ENCODE data around the gene NRXN3.

NRXN3 gene

DNA sequence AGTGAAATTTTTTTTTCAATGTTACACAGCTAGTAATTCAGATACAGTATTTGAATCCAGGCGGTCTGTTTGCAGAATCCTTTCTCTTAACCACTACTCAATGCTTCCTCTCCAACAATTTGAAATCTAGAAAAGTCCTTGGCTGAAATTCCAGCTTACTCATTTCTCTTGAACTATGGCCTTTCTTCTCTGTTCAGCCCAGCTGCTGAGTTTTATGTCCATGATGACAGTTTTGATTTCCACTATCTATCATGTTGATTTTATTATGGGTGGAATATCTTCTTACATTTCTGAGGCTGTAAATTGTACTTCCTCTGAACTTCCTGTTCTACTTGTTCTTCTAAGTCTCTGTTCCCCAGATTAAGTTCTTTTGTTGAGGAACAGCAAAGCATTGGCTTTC is 1725.8 kb downstream of the NRXN3 start:
- DNase-seq (ENCODE audit: low spot score): no peak

DNA sequence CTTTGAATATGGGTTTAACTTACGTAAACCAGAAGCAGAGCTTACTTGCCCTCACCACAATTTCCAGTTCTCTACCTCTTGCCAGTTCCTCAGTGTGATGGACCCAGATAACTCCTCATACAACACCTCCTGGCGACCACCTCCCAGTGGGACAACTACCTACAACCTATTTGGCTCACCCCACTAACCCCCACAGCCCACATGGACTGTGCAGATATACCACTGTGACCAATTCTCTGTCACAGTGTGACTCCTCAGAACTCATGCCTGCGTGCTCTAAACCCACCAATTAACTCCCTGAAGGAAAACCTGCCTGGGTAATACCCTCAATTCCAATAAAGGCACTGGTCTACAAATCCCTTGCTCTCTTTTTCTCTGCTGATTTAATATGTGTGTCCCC is 1729.4 kb downstream of the NRXN3 start:
- no peak for DNase-seq (ENCODE audit: low spot score)

DNA sequence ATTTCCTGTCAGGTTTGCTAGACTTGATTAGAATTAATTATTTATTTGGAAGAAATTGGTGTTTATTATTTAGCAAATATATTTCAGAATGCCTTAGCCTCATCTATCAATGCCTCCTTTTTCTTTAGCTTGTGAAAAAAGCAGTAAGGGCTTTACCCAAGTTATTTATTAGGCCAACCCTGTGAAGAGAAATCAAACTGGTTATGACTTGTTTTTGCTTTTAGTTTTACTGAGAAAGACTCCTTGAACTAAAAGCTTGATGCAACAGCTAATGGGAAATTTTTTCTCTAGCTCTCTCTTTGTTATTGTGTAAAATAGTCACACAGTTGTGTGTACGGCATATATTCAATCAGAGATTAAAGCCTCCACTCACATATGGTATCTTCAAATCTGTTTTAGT is 1734.3 kb downstream of the NRXN3 start:
- DNase-seq (ENCODE audit: low spot score): no peak

DNA sequence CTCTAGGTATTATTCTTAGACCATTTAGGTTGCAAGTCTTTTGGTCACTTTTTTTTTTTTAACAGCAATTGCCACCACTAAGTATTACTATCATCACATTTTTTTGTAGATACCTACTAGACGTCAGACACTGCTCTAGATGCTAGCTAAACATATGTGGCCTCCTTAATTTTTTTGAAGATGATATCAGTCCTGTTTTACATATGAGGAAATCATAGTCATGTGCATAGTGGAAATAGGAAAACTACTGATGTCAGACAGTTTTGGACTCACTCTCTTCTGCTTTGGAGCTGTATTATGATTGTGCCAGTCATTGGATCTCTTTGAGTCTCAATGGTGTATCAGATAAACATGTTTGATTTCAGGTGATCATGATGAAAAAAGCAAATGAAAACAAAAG is 1736.8 kb downstream of the NRXN3 start:
- DNase-seq (ENCODE audit: low spot score): no peak

DNA sequence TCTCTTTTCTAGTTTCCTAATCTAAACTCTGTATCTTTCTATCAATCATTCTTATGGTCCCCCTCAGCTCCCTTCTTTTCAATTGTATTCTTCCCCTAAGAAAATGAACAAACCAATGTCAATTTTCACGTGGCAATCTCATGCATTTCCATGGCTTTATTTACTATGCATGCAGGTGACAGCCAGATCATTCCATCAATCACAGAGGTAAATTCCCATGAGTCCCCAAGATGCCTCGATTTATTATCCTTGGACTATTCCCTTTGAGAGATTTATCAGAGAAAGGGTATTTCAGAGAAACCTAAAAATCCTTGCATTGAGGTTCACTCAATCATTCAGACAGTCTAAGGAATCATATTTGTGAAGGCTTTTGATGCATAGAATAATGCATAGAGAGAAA is 1739.9 kb downstream of the NRXN3 start:
- no peak for DNase-seq (ENCODE audit: low spot score)

DNA sequence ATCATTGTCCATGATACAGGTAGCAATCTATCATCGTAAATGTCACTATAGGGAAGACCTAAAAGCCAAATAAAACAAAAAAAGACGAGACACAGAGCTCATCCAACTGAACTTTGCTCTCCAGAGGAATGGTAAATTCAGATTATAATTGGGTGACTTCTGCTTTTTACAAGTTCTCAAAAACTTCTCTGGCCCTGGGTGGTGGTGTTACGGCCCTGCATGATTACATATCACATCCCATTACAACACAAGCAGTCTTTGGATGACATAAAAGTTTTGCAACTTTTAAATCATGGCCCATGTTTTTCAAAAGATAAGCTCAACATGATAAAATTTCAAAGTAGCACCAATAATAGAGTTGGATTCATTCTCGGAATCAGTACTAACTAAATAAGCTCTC is 1741.6 kb downstream of the NRXN3 start:
- no peak for DNase-seq (ENCODE audit: low spot score)

DNA sequence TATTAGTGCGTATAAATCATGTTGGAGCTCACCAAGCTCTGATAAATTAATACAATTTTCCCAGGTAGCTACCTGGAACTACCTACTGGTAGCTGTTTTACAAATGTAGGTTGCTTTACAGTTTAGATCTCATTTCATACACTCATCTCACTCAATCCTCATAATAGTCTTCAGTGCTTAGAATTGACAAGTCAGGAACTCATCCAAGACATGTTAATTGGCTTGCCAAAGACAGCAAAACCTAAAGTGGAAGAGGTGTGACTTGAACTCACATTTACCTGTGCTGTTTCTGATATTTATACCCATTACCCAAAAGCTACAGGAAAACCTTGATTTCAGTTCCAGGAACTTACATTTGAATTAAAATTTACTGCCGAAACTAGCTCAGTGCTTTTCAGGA is 1744.4 kb downstream of the NRXN3 start:
- DNase-seq (ENCODE audit: low spot score): no peak

DNA sequence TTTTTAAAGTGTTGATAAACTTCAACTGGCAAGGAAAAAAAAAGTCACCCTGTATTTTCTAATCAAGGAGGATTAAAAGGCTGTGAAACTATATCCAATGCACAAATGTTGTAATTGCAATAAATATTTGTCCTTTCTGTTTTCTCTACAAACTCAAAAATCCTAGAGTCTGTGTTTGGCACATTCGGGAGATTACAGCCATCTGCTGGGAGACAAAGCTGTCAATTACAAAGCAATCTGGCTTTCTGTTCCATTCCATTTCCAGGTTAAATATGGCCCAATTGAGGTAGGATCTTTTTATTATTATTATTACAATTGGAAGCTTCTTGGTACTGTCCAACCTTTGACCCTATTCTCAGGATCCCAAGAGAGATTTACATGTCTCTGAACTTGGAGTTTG is 1745.2 kb downstream of the NRXN3 start:
- no peak for DNase-seq (ENCODE audit: low spot score)

DNA sequence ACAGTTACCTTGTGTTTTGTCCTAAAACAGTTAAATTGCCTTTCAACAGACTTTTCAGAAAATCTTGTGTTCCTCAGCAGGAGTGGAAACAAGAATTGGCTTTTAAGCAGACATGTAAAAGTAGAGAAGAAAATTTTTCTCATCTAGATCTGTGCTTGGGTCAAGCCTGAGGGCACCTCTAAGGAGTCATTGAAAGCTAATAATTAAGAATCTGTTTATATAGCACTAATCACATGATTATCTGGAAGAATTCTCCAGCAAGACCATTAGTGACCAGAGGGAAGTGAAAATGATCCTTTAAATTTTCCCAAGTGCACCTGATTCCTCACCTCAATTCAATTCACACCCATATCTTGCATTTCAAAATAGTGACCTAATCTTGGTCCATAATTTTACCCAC is 1746.1 kb downstream of the NRXN3 start:
- no peak for DNase-seq (ENCODE audit: low spot score)

DNA sequence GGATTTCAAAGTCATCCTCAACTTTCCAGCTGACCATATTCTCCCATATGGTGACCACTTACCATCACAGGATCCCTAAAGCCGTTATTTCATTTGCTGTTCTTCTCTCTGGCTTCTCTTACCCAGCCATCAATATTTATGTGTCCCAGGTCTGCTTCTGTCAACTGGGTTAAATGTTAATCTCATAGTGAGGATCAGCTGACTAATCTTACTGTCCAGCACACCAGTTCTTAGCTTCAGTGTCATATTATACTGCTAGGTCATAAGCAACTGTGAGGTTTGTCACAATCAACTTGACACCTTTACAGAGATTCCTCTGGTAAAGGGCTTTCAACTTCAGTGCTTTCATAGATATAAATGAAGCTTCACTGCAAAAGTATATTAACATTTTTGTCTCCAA is 1746.7 kb downstream of the NRXN3 start:
- DNase-seq (ENCODE audit: low spot score): no peak
